Fibroblast of skin of abdomen (primary cell): ENCODE measurements around the gene STK17B. TPM values are rescaled to one million over a fixed set of nuclear protein-coding genes. Genes with fewer than 3 reads are reported as not detected.
"Not testable (repeated sequence)": the region's sequence is repeated elsewhere in the genome, so short reads cannot be mapped to it uniquely, and the experiment has no call there.

Experiments
- DNase-seq: peaks from one replicate; pipeline ENCODE4 v3.0.0-alpha.2; 2013
- polyA plus RNA-seq, 2 experiments: library from polyadenylated mRNA; unstranded; fragments of 120-200 nt; gene quantifications; one replicate each; pipeline ENCODE4 v1.2.1, GENCODE V29; 2013; ENCODE audit not compliant: insufficient read length in 2 of 2

STK17B gene
- 14.5 TPM for polyA plus RNA-seq (2013, experiment 1 of 2; ENCODE audit: insufficient read length)
- 14.7 TPM for polyA plus RNA-seq (2013, experiment 2 of 2; ENCODE audit: insufficient read length)

- DNase-seq = peak; percentile 93
Measured at GRCh38 chr2:196171248-196171871, at the start of gene STK17B. TSS of gene STK17B (minus strand) at chr2:196171578. CDS start at chr2:196163383, 8,195 bp downstream.

- no peak for DNase-seq
Measured at GRCh38 chr2:196220671-196221070, 49.3 kb upstream of the STK17B start.

GRCh38 chr2:196219671-196220070, 48.3 kb upstream of the STK17B start:
- no peak for DNase-seq

DNA sequence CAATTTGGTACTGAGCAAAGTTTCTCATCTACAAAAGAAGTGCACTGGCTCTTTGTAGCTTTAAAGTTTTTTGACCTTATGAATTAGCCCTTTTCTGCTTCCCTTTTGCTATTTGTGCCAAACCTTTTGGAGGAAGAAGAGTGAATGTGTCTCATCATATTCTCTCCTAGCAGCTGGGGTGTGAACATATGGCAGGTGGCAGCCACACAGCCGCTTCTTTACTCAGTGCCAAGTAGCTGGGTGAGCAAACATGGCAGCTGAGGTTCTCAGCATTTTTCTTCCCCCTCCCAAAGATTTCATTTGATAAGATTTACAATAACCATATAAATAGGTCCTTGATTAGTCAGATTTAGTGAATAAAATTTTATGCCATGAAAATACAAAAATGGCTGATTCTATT, 46.7 kb upstream of the STK17B start:
- DNase-seq = no peak

- DNase-seq = no peak
Measured at GRCh38 chr2:196217116-196217515, 45.7 kb upstream of the STK17B start.

- DNase-seq = no peak
Measured at GRCh38 chr2:196215376-196215775, 44.0 kb upstream of the STK17B start.

GRCh38 chr2:196214156-196214555, 42.8 kb upstream of the STK17B start:
- DNase-seq = no peak

DNA sequence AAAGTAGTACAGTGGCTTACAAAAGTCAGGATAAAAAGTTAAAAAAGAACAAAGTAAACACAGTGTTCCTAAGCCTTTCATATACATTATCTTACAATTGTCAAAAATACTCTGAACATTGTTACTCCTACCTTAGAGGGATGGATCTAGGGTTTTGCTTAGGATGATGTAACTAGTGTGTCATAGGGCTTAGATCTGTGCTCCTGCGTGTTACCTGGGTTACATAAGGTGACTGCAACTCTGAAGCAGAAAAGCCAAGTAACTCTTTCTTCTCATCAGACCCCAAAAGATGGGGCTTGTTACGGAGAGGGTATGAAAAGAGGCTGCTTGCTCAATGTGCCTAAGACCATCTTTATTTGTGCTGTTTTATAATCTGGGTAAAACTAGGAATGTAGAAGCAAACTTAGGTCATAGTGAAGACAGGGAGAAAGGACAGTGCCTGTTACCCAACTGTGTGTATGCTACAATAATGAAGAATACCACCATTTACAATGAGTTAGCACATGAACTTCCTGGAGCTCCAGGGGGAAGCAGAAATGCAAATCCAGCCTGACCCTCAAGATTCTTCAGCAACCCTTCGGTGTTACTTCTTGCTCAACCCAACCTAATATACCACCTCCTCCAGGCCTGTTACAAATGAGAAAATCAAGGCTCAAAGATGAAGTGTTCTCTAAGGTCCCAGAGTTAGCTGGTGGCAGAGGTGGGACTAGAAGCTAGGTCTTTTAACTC, 42.0 kb upstream of the STK17B start:
- no peak for DNase-seq

GRCh38 chr2:196208915-196209314, 37.5 kb upstream of the STK17B start:
- DNase-seq = no peak

DNA sequence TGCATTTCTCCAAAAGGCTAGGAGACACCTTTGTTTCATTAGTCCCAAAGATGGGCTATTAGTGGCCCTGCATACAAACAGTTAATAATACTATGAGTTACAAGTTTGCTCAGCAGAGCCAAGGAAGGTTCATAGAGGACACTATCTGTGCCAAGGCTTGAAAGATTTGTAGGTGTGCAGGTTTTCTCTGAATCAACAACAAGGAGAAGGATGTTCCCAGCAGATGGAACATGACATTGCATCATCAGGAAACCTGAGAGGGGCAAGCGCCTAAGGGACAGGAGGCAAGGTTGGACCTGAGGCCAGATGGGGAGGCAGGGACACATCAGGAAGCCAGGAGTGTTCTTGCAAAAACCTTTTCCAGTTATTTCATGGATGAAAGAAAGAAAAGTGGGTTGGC, 35.4 kb upstream of the STK17B start:
- no peak for DNase-seq

- DNase-seq = peak; percentile 15
Measured at GRCh38 chr2:196205881-196206435, 34.6 kb upstream of the STK17B start.

DNA sequence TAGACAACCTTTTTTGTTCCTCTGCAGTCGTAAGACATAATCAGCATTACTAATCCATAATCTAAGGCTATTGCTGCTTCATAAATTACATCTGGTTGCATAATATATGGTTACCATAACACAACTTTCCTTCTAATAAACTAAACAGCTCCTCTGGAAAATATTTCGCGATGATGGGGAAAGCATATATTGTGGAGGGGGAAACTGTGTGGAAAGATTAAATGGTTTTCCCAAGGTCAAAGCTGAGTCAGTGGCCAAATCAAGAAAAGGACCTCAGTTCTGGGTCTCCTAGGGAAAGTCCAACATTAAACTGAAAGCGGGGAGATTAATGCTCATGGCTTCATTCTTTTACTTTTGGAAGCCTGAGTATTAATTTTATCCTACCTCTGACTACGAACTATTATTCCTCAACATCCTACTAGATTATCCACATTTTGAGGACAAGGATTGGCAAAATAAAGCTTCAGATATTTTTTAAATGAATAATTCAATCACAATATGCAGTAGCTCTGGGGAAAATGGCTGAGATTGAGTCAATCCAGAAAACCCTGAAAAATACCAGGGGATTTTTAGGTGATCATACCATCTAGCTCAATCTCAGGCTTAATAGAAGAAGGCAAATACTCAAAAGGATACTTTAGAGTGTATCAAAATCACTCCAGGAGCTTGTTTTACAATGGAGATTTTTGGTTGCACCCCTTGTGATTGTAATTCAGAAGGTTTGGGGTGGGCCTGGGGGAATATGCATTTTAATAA, 33.8 kb upstream of the STK17B start:
- peak; percentile 16 for DNase-seq

GRCh38 chr2:196201229-196202009, 30.0 kb upstream of the STK17B start:
- no peak for DNase-seq

DNA sequence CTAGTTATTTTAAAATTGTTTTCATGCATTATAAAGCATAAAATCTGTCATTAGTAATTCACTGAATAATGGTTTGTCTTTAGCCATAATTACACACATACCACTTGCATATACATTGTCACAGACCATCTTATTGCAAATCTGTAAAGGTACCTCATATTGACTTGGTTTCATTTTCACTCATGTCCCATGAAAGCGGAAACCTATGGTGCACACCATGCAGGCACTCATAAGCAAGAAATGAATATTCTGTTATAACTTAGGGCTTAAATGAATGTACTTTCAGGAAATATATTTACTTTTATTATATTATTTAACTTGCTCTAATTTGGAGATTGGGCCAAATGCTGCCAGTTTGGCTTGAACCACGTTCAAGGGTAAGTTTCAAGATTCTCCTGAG, 29.2 kb upstream of the STK17B start:
- no peak for DNase-seq

- DNase-seq = no peak
Measured at GRCh38 chr2:196195758-196196157, 24.4 kb upstream of the STK17B start.

GRCh38 chr2:196195302-196195701, 23.9 kb upstream of the STK17B start:
- no peak for DNase-seq

DNA sequence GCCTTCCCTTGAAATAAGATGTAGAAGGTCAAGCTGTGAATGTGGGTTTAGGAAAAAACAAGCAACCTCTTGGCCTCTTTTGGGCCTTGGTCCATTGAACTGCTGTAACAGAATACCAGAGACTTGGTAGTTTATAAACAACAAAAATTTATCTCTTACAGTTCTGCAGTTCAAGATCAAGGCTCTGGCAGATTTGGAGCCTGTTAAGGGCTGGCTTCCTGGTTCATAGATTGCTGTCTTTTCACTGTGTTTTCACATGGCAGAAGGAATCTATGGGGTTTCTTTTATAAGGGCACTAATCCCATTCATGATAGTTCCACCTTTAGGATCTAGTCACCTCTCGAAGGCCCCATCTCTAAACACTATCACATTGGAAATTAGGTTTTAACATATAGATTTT, 20.2 kb upstream of the STK17B start:
- no peak for DNase-seq

DNA sequence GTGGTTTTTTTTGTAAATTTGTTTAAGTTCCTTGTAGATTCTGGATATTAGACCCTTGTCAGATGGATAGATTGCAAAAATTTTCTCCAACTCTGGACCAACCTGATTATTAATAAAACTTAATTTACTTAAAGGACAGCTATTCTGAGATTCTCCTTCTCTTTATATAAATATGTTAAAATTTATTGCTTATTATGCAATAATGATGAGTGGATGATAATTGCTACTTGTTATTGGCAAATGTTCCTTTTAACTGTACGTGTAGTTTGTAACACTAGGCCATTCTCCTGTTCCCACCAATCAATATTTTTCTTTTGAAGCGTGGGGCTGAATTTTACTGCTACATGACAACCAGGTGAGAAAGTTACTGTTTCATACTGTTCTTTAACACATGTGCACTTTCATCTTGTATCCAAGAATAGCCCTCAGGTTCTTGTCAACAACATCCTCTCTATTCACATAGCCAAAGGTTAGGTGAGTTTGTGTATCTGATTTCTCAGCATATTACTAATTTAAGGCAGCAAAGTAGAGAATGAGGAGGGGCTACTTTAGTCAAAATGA, 16.6 kb upstream of the STK17B start:
- no peak for DNase-seq

- not testable (repeated sequence) for DNase-seq
Measured at GRCh38 chr2:196187175-196187700, 15.9 kb upstream of the STK17B start.

DNA sequence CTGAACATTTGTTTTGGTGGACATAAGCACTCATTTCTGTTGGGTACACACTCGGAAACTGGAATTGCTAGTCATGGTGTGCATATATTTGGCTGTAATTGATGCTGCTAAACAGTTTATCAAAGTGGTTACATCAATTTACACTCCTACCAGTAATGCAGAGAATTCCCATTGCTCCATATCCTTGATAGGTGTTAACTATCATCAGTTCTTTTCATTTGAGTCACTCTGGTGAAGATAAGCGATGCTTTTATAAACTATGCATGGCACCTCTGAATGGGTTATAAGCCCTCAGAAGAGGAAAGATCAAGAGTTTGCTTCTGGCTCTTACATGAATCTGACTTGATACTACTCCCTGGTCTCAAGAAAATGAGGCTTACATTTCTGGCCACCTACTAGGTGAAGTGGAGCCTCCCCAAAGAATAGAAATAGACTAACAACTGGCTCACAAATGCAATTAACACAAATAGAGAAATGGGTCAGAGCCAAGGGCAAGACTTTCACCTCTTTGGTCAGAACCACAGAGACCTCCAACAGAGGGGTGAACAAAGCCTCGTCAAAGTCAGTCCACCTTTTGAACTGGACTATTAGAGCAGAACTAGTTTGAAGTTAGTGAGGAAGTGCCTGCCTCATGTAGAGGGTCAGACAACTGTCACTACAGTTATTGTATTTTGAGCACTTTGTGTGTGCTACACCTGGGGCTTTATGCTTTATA, 15.0 kb upstream of the STK17B start:
- DNase-seq = no peak

DNA sequence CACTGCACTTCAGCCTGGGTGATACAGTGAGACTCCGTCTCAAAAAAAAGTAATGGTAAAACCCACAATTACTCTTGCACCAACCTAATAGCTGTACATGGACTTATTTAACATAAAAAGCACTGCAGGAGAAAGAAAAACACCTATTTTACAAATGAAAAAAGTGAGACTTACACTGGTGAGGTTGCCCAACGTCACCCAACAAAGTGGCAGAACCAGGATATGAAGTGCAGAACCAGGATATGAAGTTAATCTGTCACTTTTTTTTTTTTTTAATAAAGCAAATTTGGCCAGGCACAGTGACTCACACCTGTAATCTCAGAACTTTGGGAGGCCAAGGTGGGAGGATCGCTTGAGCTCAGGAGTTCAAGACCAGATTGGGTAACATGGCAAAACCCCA, 13.5 kb upstream of the STK17B start:
- DNase-seq = no peak
